ENCODE data around the gene CDR2.

DNA sequence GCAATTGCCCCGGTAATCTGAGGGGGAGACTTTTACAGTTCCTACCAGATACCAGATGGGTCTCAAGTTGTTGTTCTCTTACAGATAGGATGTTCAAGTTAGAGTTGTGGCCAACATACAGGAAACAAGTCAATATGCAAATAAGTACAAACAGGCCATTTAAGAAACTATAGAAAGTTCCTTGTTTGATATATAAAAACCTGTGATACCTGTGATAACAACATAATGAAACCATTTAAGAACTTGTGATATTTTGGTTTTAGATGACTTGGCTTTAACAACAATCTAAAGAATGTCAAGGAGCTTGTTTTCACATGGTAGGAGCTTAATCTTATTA is 16.8 kb downstream of the CDR2 start:
- TF ChIP-seq FOXK2 (IDR thresholded peaks at IDR 0.05), result no peak
- no peak for TF ChIP-seq FOXA1 (IDR thresholded peaks at IDR 0.05)
- no peak for TF ChIP-seq LEF1 (IDR thresholded peaks at IDR 0.05; ENCODE audit: borderline replicate concordance)
- no peak for TF ChIP-seq NFRKB (IDR thresholded peaks at IDR 0.05)
